ENCODE results near the gene RUNX1.

DNA sequence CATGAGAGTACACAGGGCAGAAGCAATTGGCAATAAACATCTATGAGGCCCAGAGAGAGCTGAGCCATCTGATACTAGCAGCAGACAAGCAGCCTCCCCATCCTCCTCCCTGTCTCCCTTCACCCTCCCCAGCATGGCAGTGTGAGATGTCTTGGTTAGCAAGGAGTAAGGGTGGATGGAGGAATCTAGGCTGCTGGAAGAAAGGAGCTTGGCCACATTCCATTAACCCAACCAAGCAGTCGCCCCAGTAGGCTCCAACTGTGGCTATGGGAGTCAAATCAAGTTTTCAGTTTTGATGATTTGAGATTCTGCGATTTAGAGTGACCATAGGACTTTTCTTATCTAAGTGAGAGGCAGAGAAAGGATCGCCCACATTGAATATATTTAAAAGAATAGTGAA lies 12.9 kb upstream of the RUNX1 start:
- TF ChIP-seq CTCF (IDR thresholded peaks at IDR 0.05) (no peak), POLR2A (IDR thresholded peaks at IDR 0.05) (no peak)

All from right lobe of liver (tissue), 4 donors.